PC-9 (cell line): ENCODE measurements around the gene RANGAP1. TPM values are rescaled to one million over a fixed set of nuclear protein-coding genes. Genes with fewer than 3 reads are reported as not detected.
A peak's percentile ranks its signal among the peaks of the same experiment; 100 is the strongest.

Experiments used
- BruUV-seq: library from RNA; stranded (reverse); fragments of 400-500 nt; replicated peaks from 2 replicates; lab custom pipeline; 2021; lab: Mats Ljungman, UMichigan
- CTCF ChIA-PET: fragments of 300-600 bp; sonication (Branson Sonifier 250); formaldehyde crosslinking; loops from one replicate; lab custom pipeline; 2022; ENCODE audit warnings: antibody characterized with exemption; lab: Charles Lee
- POLR2A ChIA-PET: fragments of 300-600 bp; sonication (Branson Sonifier 250); formaldehyde crosslinking; loops from one replicate; lab custom pipeline; 2022; ENCODE audit warnings: antibody characterized with exemption; ENCODE audit not compliant: unreplicated experiment; lab: Charles Lee
- DNase-seq, 2 experiments: peaks; one replicate each; pipeline versions ENCODE4 v3.0.0 to v3.0.0-alpha.2; 2015 to 2022; ENCODE audit warnings: mixed read lengths in 1 of 2
- H2AFZ ChIP-seq: fragments of 200-600 bp; sonication (generic); 2 replicates; pipeline ENCODE4 v1.8.1; 2017; ENCODE audit warnings: antibody characterized with exemption
- H3F3A ChIP-seq: fragments of 200-600 bp; sonication (generic); 2 replicates; pipeline ENCODE4 v1.8.1; 2017; ENCODE audit warnings: antibody characterized with exemption, mild to moderate bottlenecking, low read depth; ENCODE audit not compliant: insufficient read depth
- H3K27ac ChIP-seq: fragments of 200-600 bp; sonication (generic); 2 replicates; pipeline ENCODE4 v1.6.1; 2016; ENCODE audit warnings: mixed run types
- H3K27me3 ChIP-seq: fragments of 200-600 bp; sonication (generic); 2 replicates; pipeline ENCODE4 v1.6.1; 2016; ENCODE audit warnings: low read depth, mixed run types; ENCODE audit not compliant: insufficient read depth
- H3K36me3 ChIP-seq: fragments of 200-600 bp; sonication (generic); 2 replicates; pipeline ENCODE4 v1.6.1; 2016; ENCODE audit warnings: low read depth, mixed run types
- H3K4me1 ChIP-seq: fragments of 200-600 bp; sonication (generic); replicated peaks from 2 replicates; pipeline ENCODE4 v1.6.1; 2016; ENCODE audit warnings: mixed run types; ENCODE audit not compliant: insufficient read depth
- H3K4me2 ChIP-seq: fragments of 200-600 bp; sonication (generic); 2 replicates; pipeline ENCODE4 v1.6.1; 2017; ENCODE audit warnings: mixed run types
- H3K4me3 ChIP-seq: fragments of 200-600 bp; sonication (generic); 2 replicates; pipeline ENCODE4 v1.6.1; 2016; ENCODE audit warnings: mixed run types
- H3K79me2 ChIP-seq: fragments of 200-600 bp; sonication (generic); 2 replicates; pipeline ENCODE4 v1.6.1; 2017; ENCODE audit warnings: low read depth, mixed run types
- H3K9me2 ChIP-seq: fragments of 200-600 bp; sonication (generic); 2 replicates; pipeline ENCODE4 v1.8.1; 2017; ENCODE audit warnings: mild to moderate bottlenecking; ENCODE audit not compliant: insufficient read depth
- H3K9me3 ChIP-seq: fragments of 200-600 bp; sonication (generic); 2 replicates; pipeline ENCODE4 v1.8.1; 2016; ENCODE audit warnings: low read depth; ENCODE audit not compliant: insufficient read depth
- H4K20me1 ChIP-seq: fragments of 200-600 bp; sonication (generic); 2 replicates; pipeline ENCODE4 v1.8.1; 2017; ENCODE audit not compliant: insufficient read depth
- CTCF ChIP-seq: fragments of 200-600 bp; sonication (generic); conservative IDR thresholded peaks from 2 replicates; pipeline ENCODE4 v1.6.1; 2017; ENCODE audit warnings: mixed run types, antibody characterized with exemption, mild to moderate bottlenecking, moderate library complexity
- EZH2 ChIP-seq: fragments of 200-600 bp; sonication (generic); IDR thresholded peaks from 2 replicates; pipeline ENCODE4 v1.8.0; 2017; ENCODE audit warnings: antibody characterized with exemption, low read depth
- intact Hi-C: fragments of 100-400 bp; cut with micrococcal nuclease; formaldehyde crosslinking; loops from one replicate; pipeline ENCODE4 v1.10.0; 2022; ENCODE audit not compliant: unreplicated experiment
- total RNA-seq: library from RNA; stranded (reverse); gene quantifications from 2 replicates; pipeline ENCODE4 v1.2.3, GENCODE V29; 2021

The RANGAP1 gene
- total RNA-seq, 1 experiment from 2014 or later = 142 TPM

- H3K79me2 ChIP-seq = peaks cover 21% of the 10 kb centered on the region; the same call in 1 of the 2 replicates
- H3K27me3 ChIP-seq = no peaks in the 10 kb centered on the region
- intact Hi-C loops = no loop called here
- peaks cover 10% of the 10 kb centered on the region for H4K20me1 ChIP-seq
- H3F3A ChIP-seq = peaks cover 25% of the 10 kb centered on the region; the same call in 1 of the 2 replicates
- H3K4me1 ChIP-seq = no peaks in the 10 kb centered on the region
- ChIA-PET CTCF (no interaction called here), POLR2A (interaction anchor here (0.7 kb wide), 1 partner anchor 15 kb away, joined by 3 read pairs; no protein-coding TSS in a partner anchor)
- no peaks in the 10 kb centered on the region for H3K9me2 ChIP-seq
- peaks cover 62% of the 10 kb centered on the region for H3K36me3 ChIP-seq
- H2AFZ ChIP-seq = no peak overlapping the region
- no peak overlapping the region for H3K4me3 ChIP-seq
- no peaks in the 10 kb centered on the region for H3K9me3 ChIP-seq
- TF ChIP-seq CTCF (no peak), EZH2 (no peak)
- DNase-seq = peak in 1 of 2 experiments; percentile 12
- H3K4me2 ChIP-seq = no peak overlapping the region
- no peak overlapping the region for H3K27ac ChIP-seq
- BruUV-seq = no TSS peak
Observed at GRCh38 chr22:41273128-41273527, 12.9 kb downstream of the RANGAP1 start.

- Histone ChIP-seq H2AFZ (no peak overlapping the region), H3K9me2 (no peaks in the 10 kb centered on the region), H3K27me3 (no peaks in the 10 kb centered on the region), H3K4me2 (no peak overlapping the region), H3K9me3 (no peaks in the 10 kb centered on the region), H3F3A (peaks cover 20% of the 10 kb centered on the region; the same call in 1 of the 2 replicates), H3K27ac (no peak overlapping the region), H3K79me2 (peaks cover 20% of the 10 kb centered on the region; the same call in 1 of the 2 replicates), H3K4me3 (no peak overlapping the region), H3K4me1 (no peaks in the 10 kb centered on the region), H3K36me3 (peaks cover 61% of the 10 kb centered on the region), H4K20me1 (peaks cover 8% of the 10 kb centered on the region)
- peak in 1 of 2 experiments; percentile 5 for DNase-seq
- ChIA-PET POLR2A (interaction anchor here (0.5 kb wide), 1 partner anchor 31 kb away, joined by 7 read pairs; no protein-coding TSS in a partner anchor), CTCF (no interaction called here)
- BruUV-seq = no TSS peak
- no peak for TF ChIP-seq EZH2
- intact Hi-C loops = no loop called here
Observed at GRCh38 chr22:41271787-41272186, 14.2 kb downstream of the RANGAP1 start.

- Histone ChIP-seq H2AFZ (no peak overlapping the region), H3K4me2 (no peak overlapping the region), H3K36me3 (peaks cover 51% of the 10 kb centered on the region), H3K4me3 (no peak overlapping the region), H3K27ac (no peak overlapping the region), H3K4me1 (no peaks in the 10 kb centered on the region), H3K9me2 (no peaks in the 10 kb centered on the region), H3F3A (peaks cover 27% of the 10 kb centered on the region; the same call in 1 of the 2 replicates), H4K20me1 (peaks cover 16% of the 10 kb centered on the region; the same call in 1 of the 2 replicates), H3K79me2 (peaks cover 22% of the 10 kb centered on the region; the same call in 1 of the 2 replicates), H3K9me3 (no peaks in the 10 kb centered on the region), H3K27me3 (no peaks in the 10 kb centered on the region)
- intact Hi-C loops = no loop called here
- CTCF ChIA-PET = interaction anchor here (0.5 kb wide), 1 partner anchor 368 kb away, joined by 3 read pairs; no protein-coding TSS in a partner anchor
- no peak for DNase-seq
- no TSS peak for BruUV-seq
- TF ChIP-seq EZH2 (no peak), CTCF (no peak)
- POLR2A ChIA-PET = interaction anchor here (0.6 kb wide), 1 partner anchor 180 kb away, joined by 4 read pairs; no protein-coding TSS in a partner anchor
Observed at GRCh38 chr22:41267958-41268357, 18.0 kb downstream of the RANGAP1 start.
